Progenitor cell of endocrine pancreas (in vitro differentiated cells): ENCODE data around the gene WIPI1. TPM values are rescaled to one million over a fixed set of nuclear protein-coding genes. Genes with fewer than 3 reads are reported as not detected.

Source experiments
- DNase-seq: peaks from one replicate; pipeline ENCODE4 v3.0.0; 2021; ENCODE audit warnings: low spot score; ENCODE audit not compliant: unreplicated experiment
- H3K27ac Mint-ChIP-seq: 2 replicates; pipeline ENCODE4 v1.8.0; 2021; ENCODE audit warnings: mild to moderate bottlenecking, moderate library complexity, mixed read lengths
- H3K27me3 Mint-ChIP-seq: 2 replicates; pipeline ENCODE4 v1.8.0; 2021; ENCODE audit warnings: mixed read lengths
- H3K36me3 Mint-ChIP-seq: 2 replicates; pipeline ENCODE4 v1.8.0; 2022; ENCODE audit warnings: mixed read lengths; ENCODE audit not compliant: insufficient read depth
- H3K4me1 Mint-ChIP-seq: 2 replicates; pipeline ENCODE4 v1.8.0; 2021; ENCODE audit warnings: low read depth, mixed read lengths
- H3K4me3 Mint-ChIP-seq: 2 replicates; pipeline ENCODE4 v1.8.0; 2021; ENCODE audit warnings: low read depth, mild to moderate bottlenecking, moderate library complexity, mixed read lengths
- H3K9me3 Mint-ChIP-seq: 2 replicates; pipeline ENCODE4 v1.8.0; 2021; ENCODE audit warnings: low read depth, mixed read lengths
- CTCF ChIP-seq: fragments of 200-600 bp; sonication (generic); IDR thresholded peaks from one replicate; pipeline ENCODE4 v1.5.0; 2021; ENCODE audit warnings: antibody characterized with exemption, mild to moderate bottlenecking; ENCODE audit not compliant: unreplicated experiment
- total RNA-seq: library from RNA; stranded (reverse); gene quantifications from 2 replicates; pipeline ENCODE4 v1.2.1, GENCODE V29; 2021

Gene WIPI1
- total RNA-seq, 1 donor from 2014 or later, result 53.5 TPM

GRCh38 chr17:68403122-68403521, 54.2 kb downstream of the WIPI1 start:
- TF ChIP-seq CTCF, result no peak
- Mint-ChIP-seq H3K27ac (no peak overlapping the region), H3K36me3 (peaks cover 7% of the 10 kb centered on the region), H3K27me3 (peaks cover 6% of the 10 kb centered on the region), H3K9me3 (peaks cover 33% of the 10 kb centered on the region), H3K4me3 (no peak overlapping the region), H3K4me1 (peaks cover 2% of the 10 kb centered on the region)
- DNase-seq, result no peak

GRCh38 chr17:68401288-68401687, 56.0 kb downstream of the WIPI1 start:
- TF ChIP-seq CTCF, result no peak
- no peak for DNase-seq
- Mint-ChIP-seq H3K27ac (no peak overlapping the region), H3K4me1 (peaks cover 2% of the 10 kb centered on the region), H3K27me3 (peaks cover 6% of the 10 kb centered on the region), H3K36me3 (peaks cover 2% of the 10 kb centered on the region), H3K9me3 (peaks cover 20% of the 10 kb centered on the region), H3K4me3 (no peak overlapping the region)

GRCh38 chr17:68400404-68400735, 56.9 kb downstream of the WIPI1 start:
- TF ChIP-seq CTCF, result no peak
- H3K27me3 Mint-ChIP-seq, result peaks cover 6% of the 10 kb centered on the region
- H3K4me3 Mint-ChIP-seq, result no peak overlapping the region
- no peak overlapping the region for H3K27ac Mint-ChIP-seq
- peaks cover 2% of the 10 kb centered on the region for H3K4me1 Mint-ChIP-seq
- H3K36me3 Mint-ChIP-seq, result peaks cover 2% of the 10 kb centered on the region
- no peak for DNase-seq
- peaks cover 14% of the 10 kb centered on the region for H3K9me3 Mint-ChIP-seq

- H3K36me3 Mint-ChIP-seq, result peaks cover 2% of the 10 kb centered on the region
- no peak for DNase-seq
- H3K27me3 Mint-ChIP-seq, result peaks cover 6% of the 10 kb centered on the region
- H3K9me3 Mint-ChIP-seq, result peaks cover 9% of the 10 kb centered on the region
- no peak overlapping the region for H3K27ac Mint-ChIP-seq
- no peak overlapping the region for H3K4me3 Mint-ChIP-seq
- H3K4me1 Mint-ChIP-seq, result peaks cover 2% of the 10 kb centered on the region
- no peak for TF ChIP-seq CTCF
Measured at GRCh38 chr17:68399638-68400403, 57.5 kb downstream of the WIPI1 start.

- peak; percentile 74 for TF ChIP-seq CTCF
- H3K36me3 Mint-ChIP-seq, result no peaks in the 10 kb centered on the region
- H3K27me3 Mint-ChIP-seq, result peaks cover 6% of the 10 kb centered on the region
- H3K9me3 Mint-ChIP-seq, result peaks cover under 1% of the 10 kb centered on the region
- no peak overlapping the region for H3K4me3 Mint-ChIP-seq
- DNase-seq, result peak; percentile 45
- H3K27ac Mint-ChIP-seq, result no peak overlapping the region
- H3K4me1 Mint-ChIP-seq, result peaks cover 2% of the 10 kb centered on the region
Measured at GRCh38 chr17:68398691-68399637, 58.3 kb downstream of the WIPI1 start.
